DOHH2 (cell line): ENCODE data around the gene BMP7.
A peak's percentile ranks its signal among the peaks of the same experiment; 100 is the strongest.

ENCODE experiments used
- H3F3A ChIP-seq: fragments of 200-600 bp; sonication (generic), shearing (Covaris generic); 2 replicates; pipeline ENCODE4 v1.6.0; 2016; ENCODE audit warnings: antibody characterized with exemption, mild to moderate bottlenecking; ENCODE audit not compliant: control insufficient read depth, insufficient read depth
- H3K27ac ChIP-seq: fragments of 200-600 bp; sonication (generic); 2 replicates; pipeline ENCODE4 v1.5.1; 2014; ENCODE audit warnings: low read depth, mild to moderate bottlenecking, low read length, moderate library complexity
- H3K27me3 ChIP-seq: fragments of 200-600 bp; sonication (generic); 2 replicates; pipeline ENCODE4 v1.6.1; 2014; ENCODE audit warnings: mild to moderate bottlenecking, low read length, mixed read lengths; ENCODE audit not compliant: control insufficient read depth
- H3K36me3 ChIP-seq: fragments of 200-600 bp; sonication (generic); 2 replicates; pipeline ENCODE4 v1.6.1; 2014; ENCODE audit warnings: mild to moderate bottlenecking, low read length, moderate library complexity, mixed read lengths; ENCODE audit not compliant: control insufficient read depth
- H3K4me1 ChIP-seq: fragments of 200-600 bp; sonication (generic); 2 replicates; pipeline ENCODE4 v1.6.1; 2014; ENCODE audit warnings: mild to moderate bottlenecking, low read length, mixed read lengths; ENCODE audit not compliant: control insufficient read depth
- H3K4me2 ChIP-seq: fragments of 200-600 bp; sonication (generic); 2 replicates; pipeline ENCODE4 v1.6.0; 2014; ENCODE audit warnings: mild to moderate bottlenecking, low read length, moderate library complexity
- H3K4me3 ChIP-seq: fragments of 200-600 bp; sonication (generic); 2 replicates; pipeline ENCODE4 v1.5.1; 2014; ENCODE audit warnings: mild to moderate bottlenecking, low read length, mixed read lengths
- H3K79me2 ChIP-seq: fragments of 200-600 bp; sonication (generic); 2 replicates; pipeline ENCODE4 v1.6.1; 2014; ENCODE audit warnings: mild to moderate bottlenecking, low read length, mixed read lengths; ENCODE audit not compliant: control insufficient read depth
- H3K9me2 ChIP-seq: fragments of 200-600 bp; sonication (generic); replicated peaks from 2 replicates; pipeline ENCODE4 v1.6.1; 2014; ENCODE audit warnings: mild to moderate bottlenecking, low read length, mixed read lengths; ENCODE audit not compliant: control insufficient read depth
- H3K9me3 ChIP-seq: fragments of 200-600 bp; sonication (generic); 2 replicates; pipeline ENCODE4 v1.6.1; 2014; ENCODE audit warnings: antibody characterized with exemption, low read length, mixed read lengths; ENCODE audit not compliant: control insufficient read depth, insufficient read depth
- H4K20me1 ChIP-seq: fragments of 200-600 bp; sonication (generic); 2 replicates; pipeline ENCODE4 v1.6.0; 2014; ENCODE audit warnings: low read depth, mild to moderate bottlenecking, antibody characterized with exemption, low read length, moderate library complexity; ENCODE audit not compliant: control insufficient read depth, insufficient read depth
- EZH2phosphoT487 ChIP-seq: fragments of 200-600 bp; sonication (generic); IDR thresholded peaks from 2 replicates; pipeline ENCODE4 v1.6.1; 2017; ENCODE audit warnings: borderline replicate concordance, mild to moderate bottlenecking, antibody characterized with exemption, low read length, moderate library complexity, mixed read lengths
- TF ChIP-seq, protein P1 (sequence below): fragments of 200-600 bp; sonication (generic); IDR thresholded peaks from one replicate; pipeline ENCODE4 v1.5.1; 2014; ENCODE audit warnings: antibody characterized with exemption, mild to moderate bottlenecking, low read depth, low read length; ENCODE audit not compliant: poor library complexity, severe bottlenecking

The BMP7 gene

DNA sequence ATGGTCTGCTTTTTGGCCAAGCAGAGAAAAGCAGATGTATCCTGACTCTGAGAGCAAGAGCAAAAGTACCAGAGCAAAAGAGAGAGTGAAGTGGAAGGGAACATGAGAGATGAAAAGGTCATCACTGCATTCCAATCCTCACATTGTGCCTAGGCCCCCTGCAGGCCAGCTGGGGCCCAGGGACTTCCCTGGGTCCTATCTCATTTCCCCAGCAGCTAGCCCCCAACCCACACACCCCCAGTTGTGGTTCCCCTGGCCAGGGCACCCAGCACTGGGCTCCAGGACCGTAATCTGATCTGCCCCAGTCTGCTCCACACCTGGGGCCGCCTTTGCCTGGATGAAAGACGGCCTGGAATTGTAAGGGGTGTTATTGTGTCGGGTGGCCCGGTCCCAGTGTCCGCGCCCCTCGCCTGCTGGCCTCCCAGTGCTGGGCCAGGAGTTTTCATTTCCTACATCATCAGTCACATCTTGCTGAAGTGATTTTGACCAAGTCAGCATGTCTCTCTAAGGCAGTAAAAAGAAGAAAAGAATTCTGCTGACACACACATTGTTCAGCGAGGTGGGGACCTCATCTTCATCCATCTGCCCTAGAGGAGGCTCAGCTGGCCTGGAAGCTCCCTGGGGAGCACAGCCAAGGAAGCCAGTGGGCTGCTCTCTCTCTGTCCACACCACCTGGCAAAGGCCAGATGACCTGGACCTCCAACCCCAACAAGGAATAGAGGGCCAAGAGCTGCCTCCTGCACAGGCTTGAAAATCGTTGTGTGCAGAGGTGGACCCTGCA, 4.0 kb upstream of the BMP7 start:
- peaks cover 92% of the 10 kb centered on the region for H3K79me2 ChIP-seq
- H4K20me1 ChIP-seq: no peaks in the 10 kb centered on the region
- H3K4me1 ChIP-seq: peaks cover 83% of the 10 kb centered on the region
- peak overlapping the region; percentile 86 for H3K4me3 ChIP-seq
- peaks cover 38% of the 10 kb centered on the region for H3F3A ChIP-seq
- H3K9me3 ChIP-seq: no peaks in the 10 kb centered on the region
- H3K4me2 ChIP-seq: peak overlapping the region; percentile 96
- H3K27me3 ChIP-seq: no peaks in the 10 kb centered on the region
- no peaks in the 10 kb centered on the region for H3K9me2 ChIP-seq
- peaks cover 30% of the 10 kb centered on the region for H3K36me3 ChIP-seq
- H3K27ac ChIP-seq: peak overlapping the region; percentile 94
- TF ChIP-seq EZH2phosphoT487: no peak
- TF ChIP-seq, protein P1, sequence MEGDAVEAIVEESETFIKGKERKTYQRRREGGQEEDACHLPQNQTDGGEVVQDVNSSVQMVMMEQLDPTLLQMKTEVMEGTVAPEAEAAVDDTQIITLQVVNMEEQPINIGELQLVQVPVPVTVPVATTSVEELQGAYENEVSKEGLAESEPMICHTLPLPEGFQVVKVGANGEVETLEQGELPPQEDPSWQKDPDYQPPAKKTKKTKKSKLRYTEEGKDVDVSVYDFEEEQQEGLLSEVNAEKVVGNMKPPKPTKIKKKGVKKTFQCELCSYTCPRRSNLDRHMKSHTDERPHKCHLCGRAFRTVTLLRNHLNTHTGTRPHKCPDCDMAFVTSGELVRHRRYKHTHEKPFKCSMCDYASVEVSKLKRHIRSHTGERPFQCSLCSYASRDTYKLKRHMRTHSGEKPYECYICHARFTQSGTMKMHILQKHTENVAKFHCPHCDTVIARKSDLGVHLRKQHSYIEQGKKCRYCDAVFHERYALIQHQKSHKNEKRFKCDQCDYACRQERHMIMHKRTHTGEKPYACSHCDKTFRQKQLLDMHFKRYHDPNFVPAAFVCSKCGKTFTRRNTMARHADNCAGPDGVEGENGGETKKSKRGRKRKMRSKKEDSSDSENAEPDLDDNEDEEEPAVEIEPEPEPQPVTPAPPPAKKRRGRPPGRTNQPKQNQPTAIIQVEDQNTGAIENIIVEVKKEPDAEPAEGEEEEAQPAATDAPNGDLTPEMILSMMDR: peak; percentile 42

DNA sequence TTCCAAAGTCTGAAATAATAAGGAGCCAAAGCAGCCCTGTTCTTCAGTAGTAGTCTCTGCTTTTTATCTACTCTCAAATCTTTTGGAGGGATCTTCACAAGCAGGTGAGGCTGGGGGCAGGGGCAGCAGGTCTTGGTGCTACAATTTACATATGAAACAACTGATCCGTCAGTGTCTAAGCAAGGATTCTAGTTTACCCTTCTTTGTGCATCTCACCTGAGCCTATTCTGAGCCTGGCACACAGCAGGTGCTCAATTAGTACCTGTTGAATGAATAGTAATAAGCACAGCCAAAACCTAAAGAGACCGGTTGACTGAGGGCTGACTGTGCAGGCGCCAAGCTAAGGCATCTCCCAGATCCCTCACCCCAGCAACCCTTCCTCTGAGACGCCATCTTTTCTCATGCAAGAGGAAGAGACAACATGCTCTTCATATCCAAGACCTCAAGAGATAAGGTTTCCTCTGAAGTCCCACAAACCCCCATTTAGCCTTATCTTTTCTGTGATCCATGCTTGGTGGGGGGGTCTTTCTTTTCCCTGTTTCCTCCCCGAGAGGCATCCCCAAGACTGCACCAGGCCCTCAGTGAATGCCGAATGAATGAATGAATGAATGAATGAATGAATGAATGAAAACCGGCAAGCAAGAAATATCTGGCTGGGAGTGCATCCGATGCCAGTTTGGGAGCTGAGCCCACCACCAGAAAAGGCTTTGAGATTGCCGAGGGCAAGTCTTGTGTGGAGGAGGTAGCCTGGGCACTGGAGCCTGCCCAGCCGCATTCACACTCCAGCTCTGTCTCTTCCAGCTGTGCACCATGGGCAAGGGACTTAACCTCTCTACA, 2.9 kb upstream of the BMP7 start:
- no peaks in the 10 kb centered on the region for H3K27me3 ChIP-seq

DNA sequence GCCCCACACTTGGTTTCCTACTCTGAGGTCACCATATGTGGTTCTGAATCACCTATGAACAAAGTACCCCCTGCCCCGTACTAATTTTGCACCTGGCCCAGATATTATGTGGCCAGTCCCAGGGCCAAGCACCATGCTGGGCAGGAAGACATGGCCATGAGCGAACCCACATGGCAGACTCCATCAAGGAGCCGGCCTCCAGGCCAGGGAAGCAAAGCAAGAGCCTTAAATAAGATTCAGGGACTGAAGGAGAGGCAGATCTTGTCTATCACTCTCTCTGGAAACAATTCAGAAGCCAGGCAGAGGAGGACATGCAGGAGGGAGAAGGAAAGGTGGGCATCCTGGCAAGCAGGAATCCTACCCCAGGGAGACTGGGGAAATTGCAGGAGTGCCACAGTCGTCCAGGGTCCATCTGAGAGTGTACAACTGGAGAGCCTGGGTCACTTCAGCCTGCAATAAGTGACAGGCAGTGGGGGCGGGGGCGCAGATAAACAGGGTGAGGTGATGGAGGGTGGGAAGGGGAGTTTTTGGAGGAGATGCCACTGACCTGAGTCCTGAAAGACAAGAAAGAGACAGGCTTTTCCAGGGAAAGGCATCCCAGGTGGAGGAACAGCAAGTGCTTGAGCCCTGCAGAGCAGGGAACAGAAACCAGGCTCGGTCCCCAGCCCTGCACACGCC, 2.1 kb upstream of the BMP7 start:
- Histone ChIP-seq H3K4me2 (peak overlapping the region; percentile 96), H4K20me1 (0 out of 2 replicates have a peak, but pooled peaks cover under 1% of the 10 kb centered on the region), H3K4me3 (peak overlapping the region; percentile 86), H3K4me1 (peaks cover 65% of the 10 kb centered on the region), H3K36me3 (peaks cover 48% of the 10 kb centered on the region), H3K27me3 (no peaks in the 10 kb centered on the region), H3K9me3 (no peaks in the 10 kb centered on the region), H3K9me2 (no peaks in the 10 kb centered on the region), H3K79me2 (peaks cover 98% of the 10 kb centered on the region), H3F3A (peaks cover 34% of the 10 kb centered on the region), H3K27ac (peak overlapping the region; percentile 94)
- no peak for TF ChIP-seq EZH2phosphoT487
- TF ChIP-seq, protein P1: no peak

More for the DNA sequence above, 2.9 kb upstream of the BMP7 start:
- TF ChIP-seq, protein P1: no peak
- no peak for TF ChIP-seq EZH2phosphoT487
- H3K36me3 ChIP-seq: peaks cover 40% of the 10 kb centered on the region
- peak overlapping the region; percentile 96 for H3K4me2 ChIP-seq
- no peaks in the 10 kb centered on the region for H3K9me2 ChIP-seq
- peak overlapping the region; percentile 86 for H3K4me3 ChIP-seq
- peaks cover 73% of the 10 kb centered on the region for H3K4me1 ChIP-seq
- peaks cover 34% of the 10 kb centered on the region for H3F3A ChIP-seq
- H3K9me3 ChIP-seq: no peaks in the 10 kb centered on the region
- H3K79me2 ChIP-seq: peaks cover 96% of the 10 kb centered on the region
- H3K27ac ChIP-seq: peak overlapping the region; percentile 94
- no peaks in the 10 kb centered on the region for H4K20me1 ChIP-seq
